ENCODE data around the gene RNF225. TPM values are rescaled to one million over a fixed set of nuclear protein-coding genes. Genes with fewer than 3 reads are reported as not detected.

RNF225 gene
- total and polyA plus RNA-seq, 9 of the 15 experiments (the other 6 are each of a cell fraction or from before 2014, with no cell fraction given) = 0.33 TPM; not detected in 8

GRCh38 chr19:58386576-58387337 is 8.7 kb upstream of the RNF225 start, which contains the start of gene RPS5 (continued):
- TF ChIP-seq ATF6 (CRISPR knock-in tag; IDR thresholded peaks at IDR 0.05) (no peak), RFX1 (IDR thresholded peaks at IDR 0.05) (no peak), SETDB1 (IDR thresholded peaks at IDR 0.05; ENCODE audit: low read length) (no peak), ZEB2 (IDR thresholded peaks at IDR 0.05) (no peak), ZNF41 (CRISPR knock-in tag; conservative IDR thresholded peaks at IDR 0.05) (no peak; the same call in 1 of the 2 replicates), BCOR (IDR thresholded peaks at IDR 0.05) (peak; percentile 56; the same call in 1 of the 2 replicates), FUS (optimal IDR thresholded peaks at IDR 0.05; ENCODE audit: low read depth, low read length) (no peak), FIP1L1 (IDR thresholded peaks at IDR 0.05; ENCODE audit: low read depth, low read length, poor library complexity, severe bottlenecking) (peak; percentile 94), ZNF518B (CRISPR knock-in tag; IDR thresholded peaks at IDR 0.05) (no peak), SUPT5H (IDR thresholded peaks at IDR 0.05) (peak; percentile 94), SRSF9 (IDR thresholded peaks at IDR 0.05; ENCODE audit: borderline replicate concordance, low read depth, low read length) (no peak), PRMT5 (CRISPR knock-in tag; IDR thresholded peaks at IDR 0.05) (no peak), ZNF140 (CRISPR knock-in tag; IDR thresholded peaks at IDR 0.05) (no peak), CXXC5 (CRISPR knock-in tag; IDR thresholded peaks at IDR 0.05) (peak; percentile 89), WHSC1 (IDR thresholded peaks at IDR 0.05; ENCODE audit: low read length) (no peak), ZNF444 (CRISPR knock-in tag; IDR thresholded peaks at IDR 0.05) (no peak), ZNF639 (CRISPR knock-in tag; conservative IDR thresholded peaks at IDR 0.05 in 1 of 2, IDR thresholded peaks at IDR 0.05 in 1 of 2) (peak in 1 of 2 experiments; percentile 57; a peak in 1 of 4 replicates)
- TF ChIP-seq, protein P1, sequence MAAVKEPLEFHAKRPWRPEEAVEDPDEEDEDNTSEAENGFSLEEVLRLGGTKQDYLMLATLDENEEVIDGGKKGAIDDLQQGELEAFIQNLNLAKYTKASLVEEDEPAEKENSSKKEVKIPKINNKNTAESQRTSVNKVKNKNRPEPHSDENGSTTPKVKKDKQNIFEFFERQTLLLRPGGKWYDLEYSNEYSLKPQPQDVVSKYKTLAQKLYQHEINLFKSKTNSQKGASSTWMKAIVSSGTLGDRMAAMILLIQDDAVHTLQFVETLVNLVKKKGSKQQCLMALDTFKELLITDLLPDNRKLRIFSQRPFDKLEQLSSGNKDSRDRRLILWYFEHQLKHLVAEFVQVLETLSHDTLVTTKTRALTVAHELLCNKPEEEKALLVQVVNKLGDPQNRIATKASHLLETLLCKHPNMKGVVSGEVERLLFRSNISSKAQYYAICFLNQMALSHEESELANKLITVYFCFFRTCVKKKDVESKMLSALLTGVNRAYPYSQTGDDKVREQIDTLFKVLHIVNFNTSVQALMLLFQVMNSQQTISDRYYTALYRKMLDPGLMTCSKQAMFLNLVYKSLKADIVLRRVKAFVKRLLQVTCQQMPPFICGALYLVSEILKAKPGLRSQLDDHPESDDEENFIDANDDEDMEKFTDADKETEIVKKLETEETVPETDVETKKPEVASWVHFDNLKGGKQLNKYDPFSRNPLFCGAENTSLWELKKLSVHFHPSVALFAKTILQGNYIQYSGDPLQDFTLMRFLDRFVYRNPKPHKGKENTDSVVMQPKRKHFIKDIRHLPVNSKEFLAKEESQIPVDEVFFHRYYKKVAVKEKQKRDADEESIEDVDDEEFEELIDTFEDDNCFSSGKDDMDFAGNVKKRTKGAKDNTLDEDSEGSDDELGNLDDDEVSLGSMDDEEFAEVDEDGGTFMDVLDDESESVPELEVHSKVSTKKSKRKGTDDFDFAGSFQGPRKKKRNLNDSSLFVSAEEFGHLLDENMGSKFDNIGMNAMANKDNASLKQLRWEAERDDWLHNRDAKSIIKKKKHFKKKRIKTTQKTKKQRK (IDR thresholded peaks at IDR 0.05; ENCODE audit: borderline replicate concordance, low read depth, low read length) = no peak
